Measurements from ENCODE around the gene GALNTL6. TPM values are rescaled to one million over a fixed set of nuclear protein-coding genes. Genes with fewer than 3 reads are reported as not detected.
A peak's percentile ranks its signal among the peaks of the same experiment; 100 is the strongest.

GALNTL6 gene
- total and polyA plus RNA-seq, 2 experiments from 2014 or later, result not detected

GRCh38 chr4:172778583-172778982, 965.4 kb downstream of the GALNTL6 start:
- no peaks in the 10 kb centered on the region for H3K36me3 ChIP-seq
- H3K4me1 ChIP-seq (ENCODE audit: low read depth), result no peaks in the 10 kb centered on the region
- H3K27ac ChIP-seq, result no peak overlapping the region
- no peak for TF ChIP-seq CTCF (IDR thresholded peaks at IDR 0.05; ENCODE audit: low read depth, low read length)
- no peak overlapping the region for H3K4me3 ChIP-seq
- no peaks in the 10 kb centered on the region for H3K27me3 ChIP-seq
- H3K9me3 ChIP-seq (ENCODE audit: low read depth), result no peaks in the 10 kb centered on the region
- DNase-seq (ENCODE audit: low read depth in 1 of 2, low spot score in 1 of 2), result no peak

- H3K36me3 ChIP-seq, result no peaks in the 10 kb centered on the region
- H3K9me3 ChIP-seq (ENCODE audit: low read depth), result no peaks in the 10 kb centered on the region
These were observed 967.4 kb downstream of the GALNTL6 start for GRCh38 chr4:172780566-172781081.

GRCh38 chr4:172785613-172786012, 972.4 kb downstream of the GALNTL6 start:
- H3K27ac ChIP-seq, result no peak overlapping the region
- H3K36me3 ChIP-seq, result no peaks in the 10 kb centered on the region
- no peaks in the 10 kb centered on the region for H3K9me3 ChIP-seq (ENCODE audit: low read depth)
- H3K4me1 ChIP-seq (ENCODE audit: low read depth), result peaks cover 8% of the 10 kb centered on the region
- no peaks in the 10 kb centered on the region for H3K27me3 ChIP-seq
- no peak overlapping the region for H3K4me3 ChIP-seq
- no peak for TF ChIP-seq CTCF (IDR thresholded peaks at IDR 0.05; ENCODE audit: low read depth, low read length)
- DNase-seq (ENCODE audit: low read depth in 1 of 2, low spot score in 1 of 2), result no peak

More at GRCh38 chr4:172780566-172781081, 967.4 kb downstream of the GALNTL6 start:
- Histone ChIP-seq H3K4me1 (ENCODE audit: low read depth) (no peaks in the 10 kb centered on the region), H3K27me3 (no peaks in the 10 kb centered on the region), H3K4me3 (no peak overlapping the region), H3K27ac (no peak overlapping the region)
- TF ChIP-seq CTCF (IDR thresholded peaks at IDR 0.05; ENCODE audit: low read depth, low read length), result no peak
- DNase-seq (ENCODE audit: low read depth in 1 of 2, low spot score in 1 of 2), result no peak

GRCh38 chr4:172786039-172786792, 973.0 kb downstream of the GALNTL6 start:
- no peaks in the 10 kb centered on the region for H3K27me3 ChIP-seq
- no peaks in the 10 kb centered on the region for H3K36me3 ChIP-seq
- peak in 1 of 2 donors; percentile 15 for DNase-seq (ENCODE audit: low read depth in 1 of 2, low spot score in 1 of 2)
- H3K9me3 ChIP-seq (ENCODE audit: low read depth), result no peaks in the 10 kb centered on the region
- no peak overlapping the region for H3K4me3 ChIP-seq
- H3K27ac ChIP-seq, result no peak overlapping the region
- no peak for TF ChIP-seq CTCF (IDR thresholded peaks at IDR 0.05; ENCODE audit: low read depth, low read length)
- peaks cover 8% of the 10 kb centered on the region for H3K4me1 ChIP-seq (ENCODE audit: low read depth)

- H3K4me3 ChIP-seq, result no peak overlapping the region
- DNase-seq (ENCODE audit: low read depth in 1 of 2, low spot score in 1 of 2), result no peak
- H3K4me1 ChIP-seq (ENCODE audit: low read depth), result peaks cover 8% of the 10 kb centered on the region
- H3K27ac ChIP-seq, result no peak overlapping the region
- no peaks in the 10 kb centered on the region for H3K27me3 ChIP-seq
- no peak for TF ChIP-seq CTCF (IDR thresholded peaks at IDR 0.05; ENCODE audit: low read depth, low read length)
- H3K9me3 ChIP-seq (ENCODE audit: low read depth), result no peaks in the 10 kb centered on the region
- H3K36me3 ChIP-seq, result no peaks in the 10 kb centered on the region
These were observed 973.9 kb downstream of the GALNTL6 start for GRCh38 chr4:172787111-172787510.

Measured in cardiac muscle cell (in vitro differentiated cells and primary cell).